Nucleus accumbens (tissue), 56 donors: Measurements from ENCODE around the gene SPATA31A7.
"Not testable (repeated sequence)": the region's sequence is repeated elsewhere in the genome, so short reads cannot be mapped to it uniquely, and the experiment has no call there.

ENCODE experiments used
- DNase-seq, 56 donors: peaks; one replicate each; lab custom pipeline; 2025; lab: John Stamatoyannopoulos, UW

SPATA31A7 gene

GRCh38 chr9:61189736-61190135 is at the start of gene SPATA31A7:
SPATA31A7 (plus strand) TSS chr9:61190036; CDS start chr9:61190065, 29 bp downstream.
- DNase-seq: not testable (repeated sequence)

GRCh38 chr9:61226438-61226837 is 36.6 kb downstream of the SPATA31A7 start:
- DNase-seq: not testable (repeated sequence)
